ENCODE data around the gene PCNT.

- TF ChIP-seq CTCF (IDR thresholded peaks at IDR 0.05; ENCODE audit: poor library complexity, severe bottlenecking), result no peak
- TF ChIP-seq SMC3 (conservative IDR thresholded peaks at IDR 0.05; ENCODE audit: poor library complexity), result no peak
- no peak for TF ChIP-seq EP300 (conservative IDR thresholded peaks at IDR 0.05; ENCODE audit: poor library complexity, severe bottlenecking)
- no peak for TF ChIP-seq MXI1 (conservative IDR thresholded peaks at IDR 0.05; ENCODE audit: poor library complexity, severe bottlenecking)
- no peak for TF ChIP-seq REST (IDR thresholded peaks at IDR 0.05; ENCODE audit: borderline replicate concordance)
- TF ChIP-seq POLR2AphosphoS5 (IDR thresholded peaks at IDR 0.05), result no peak
- TF ChIP-seq EZH2 (IDR thresholded peaks at IDR 0.05; ENCODE audit: borderline replicate concordance, insufficient read depth, low read length, poor library complexity, severe bottlenecking), result no peak
- TF ChIP-seq RAD21 (conservative IDR thresholded peaks at IDR 0.05), result no peak
These were observed 155.0 kb downstream of the PCNT start for GRCh38 chr21:46478910-46479309.
